ENCODE results near the gene TMEM132D.

The TMEM132D gene

GRCh38 chr12:129617849-129618248 is 286.0 kb downstream of the TMEM132D start:
- no peak for DNase-seq (ENCODE audit: low spot score)
- no peak for TF ChIP-seq CTCF (IDR thresholded peaks at IDR 0.05; ENCODE audit: extremely low read depth, missing control alignments)

DNA sequence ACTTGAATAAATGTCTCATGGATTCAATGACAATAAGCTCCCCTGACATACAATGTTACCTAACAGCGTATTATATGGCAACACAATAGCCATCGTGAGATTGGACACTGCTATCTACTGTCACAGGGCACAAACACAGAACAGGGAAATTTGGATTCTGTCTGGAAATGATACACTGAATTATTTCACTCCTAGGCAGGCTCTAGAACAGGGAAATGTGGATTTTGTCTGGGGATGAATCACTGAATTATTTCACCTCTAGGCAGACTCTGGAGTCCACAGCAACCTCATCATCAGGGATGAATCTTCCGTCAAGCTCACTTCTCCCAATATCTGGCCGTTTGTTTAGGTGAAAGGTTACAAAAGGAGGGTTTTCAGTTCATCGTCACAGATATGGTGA is 288.8 kb downstream of the TMEM132D start:
- DNase-seq (ENCODE audit: low spot score): no peak
- no peak for TF ChIP-seq CTCF (IDR thresholded peaks at IDR 0.05; ENCODE audit: extremely low read depth, missing control alignments)

DNA sequence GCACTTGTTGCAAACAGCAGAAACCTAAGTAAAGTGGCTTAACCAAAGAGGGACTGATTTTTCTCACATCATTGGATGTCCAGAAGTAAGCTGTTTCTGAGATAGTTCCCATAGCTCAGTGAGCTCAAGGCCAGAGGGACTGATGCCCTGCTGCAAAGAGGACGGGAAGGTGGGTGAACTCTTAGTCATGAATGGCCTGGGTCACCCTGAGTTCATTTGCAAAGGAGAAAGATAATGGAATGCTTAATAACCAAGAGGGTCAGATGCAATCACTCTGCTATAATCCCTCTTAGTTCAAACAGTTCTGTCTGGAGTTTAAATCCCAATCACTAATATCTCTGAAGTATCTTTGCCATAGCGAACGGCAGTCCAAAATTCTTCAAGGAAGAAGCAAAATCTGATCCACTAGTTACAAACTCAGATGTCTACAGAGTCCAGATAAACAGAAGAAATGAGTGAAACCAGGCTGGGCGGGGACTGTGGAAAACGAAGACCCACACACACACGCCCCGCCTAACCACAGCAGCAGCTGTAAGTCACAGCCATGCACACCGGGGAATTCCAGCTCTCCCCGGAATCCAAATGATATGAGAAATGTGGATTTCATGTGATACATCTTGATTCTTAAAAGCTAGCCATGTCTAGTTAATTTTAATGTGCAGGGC is 289.5 kb downstream of the TMEM132D start:
- no peak for TF ChIP-seq CTCF (IDR thresholded peaks at IDR 0.05; ENCODE audit: extremely low read depth, missing control alignments)
- no peak for DNase-seq (ENCODE audit: low spot score)

DNA sequence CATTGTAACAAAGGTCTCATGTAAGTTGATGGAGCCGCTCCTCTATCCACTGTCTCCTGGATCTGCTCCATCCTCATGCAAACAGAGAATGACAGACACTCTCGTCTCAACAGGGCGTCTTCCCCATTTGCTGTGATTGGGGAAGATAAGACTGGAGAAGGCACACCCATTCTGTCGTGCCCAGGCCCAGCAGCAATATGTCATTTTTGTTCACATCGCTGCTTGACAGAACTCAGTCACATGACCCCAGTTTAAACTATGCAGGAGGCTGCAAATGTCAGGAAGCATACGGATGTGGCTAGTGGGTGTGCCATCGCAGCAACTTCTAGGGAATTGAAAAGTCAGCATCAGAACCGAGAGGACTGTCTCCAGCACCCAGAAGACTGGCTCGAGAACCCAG is 290.5 kb downstream of the TMEM132D start:
- TF ChIP-seq CTCF (IDR thresholded peaks at IDR 0.05; ENCODE audit: extremely low read depth, missing control alignments): no peak
- DNase-seq (ENCODE audit: low spot score): no peak

GRCh38 chr12:129610601-129611120 is 293.2 kb downstream of the TMEM132D start:
- no peak for DNase-seq (ENCODE audit: low spot score)
- TF ChIP-seq CTCF (IDR thresholded peaks at IDR 0.05; ENCODE audit: extremely low read depth, missing control alignments): no peak

GRCh38 chr12:129607756-129608155 is 296.1 kb downstream of the TMEM132D start:
- no peak for DNase-seq (ENCODE audit: low spot score)
- TF ChIP-seq CTCF (IDR thresholded peaks at IDR 0.05; ENCODE audit: extremely low read depth, missing control alignments): no peak

DNA sequence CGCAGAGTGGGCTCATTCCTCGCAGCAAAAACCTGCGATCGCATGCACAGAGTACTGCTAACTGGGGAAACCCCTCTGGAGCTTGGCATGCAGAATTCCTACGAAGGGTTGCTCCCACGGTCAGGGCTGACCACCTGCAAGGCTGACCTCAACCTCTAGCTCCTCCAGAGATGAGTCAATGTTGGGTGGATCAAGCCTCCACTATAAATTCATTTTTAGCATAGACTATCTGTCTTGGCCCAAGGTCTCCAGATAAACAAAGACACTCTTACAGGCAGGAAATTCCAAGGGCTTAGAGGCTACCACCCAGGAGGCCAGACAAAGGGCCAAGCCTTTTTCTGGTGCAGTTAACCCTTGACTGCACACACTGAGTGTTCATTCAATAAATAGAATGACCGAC is 296.5 kb downstream of the TMEM132D start:
- no peak for DNase-seq (ENCODE audit: low spot score)
- TF ChIP-seq CTCF (IDR thresholded peaks at IDR 0.05; ENCODE audit: extremely low read depth, missing control alignments): no peak

Measured in GM20000 (cell line).